ENCODE data around the gene MLF2.
"Not testable (repeated sequence)": the region's sequence is repeated elsewhere in the genome, so short reads cannot be mapped to it uniquely, and the experiment has no call there.

The MLF2 gene

DNA sequence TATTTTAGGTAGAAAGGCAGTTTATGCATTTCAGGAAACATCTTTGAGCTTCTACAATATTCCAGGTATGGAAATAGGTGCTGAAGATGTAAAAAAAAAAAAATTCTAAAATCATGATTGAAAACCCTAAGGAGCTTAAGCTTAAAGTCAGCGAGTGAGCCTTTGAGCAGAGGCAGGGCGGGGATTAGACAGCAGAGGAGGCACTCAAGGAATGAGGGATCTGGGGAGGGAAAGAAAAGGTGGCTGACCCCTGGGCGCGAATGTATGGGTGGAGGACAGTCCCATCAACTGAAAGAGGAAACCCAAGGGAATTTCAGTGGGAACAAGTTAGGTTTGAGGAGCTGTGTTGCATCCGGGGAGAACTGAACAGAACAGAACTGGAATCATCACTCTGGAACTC is 6.8 kb upstream of the MLF2 start:
- ATAC-seq = no peak
- Mint-ChIP-seq H3K4me1 (peaks cover 18% of the 10 kb centered on the region), H3K9me3 (no peaks in the 10 kb centered on the region), H3K27ac (no peak overlapping the region), H3K4me3 (no peak overlapping the region), H3K27me3 (peaks cover 48% of the 10 kb centered on the region)
- no peak for DNase-seq

DNA sequence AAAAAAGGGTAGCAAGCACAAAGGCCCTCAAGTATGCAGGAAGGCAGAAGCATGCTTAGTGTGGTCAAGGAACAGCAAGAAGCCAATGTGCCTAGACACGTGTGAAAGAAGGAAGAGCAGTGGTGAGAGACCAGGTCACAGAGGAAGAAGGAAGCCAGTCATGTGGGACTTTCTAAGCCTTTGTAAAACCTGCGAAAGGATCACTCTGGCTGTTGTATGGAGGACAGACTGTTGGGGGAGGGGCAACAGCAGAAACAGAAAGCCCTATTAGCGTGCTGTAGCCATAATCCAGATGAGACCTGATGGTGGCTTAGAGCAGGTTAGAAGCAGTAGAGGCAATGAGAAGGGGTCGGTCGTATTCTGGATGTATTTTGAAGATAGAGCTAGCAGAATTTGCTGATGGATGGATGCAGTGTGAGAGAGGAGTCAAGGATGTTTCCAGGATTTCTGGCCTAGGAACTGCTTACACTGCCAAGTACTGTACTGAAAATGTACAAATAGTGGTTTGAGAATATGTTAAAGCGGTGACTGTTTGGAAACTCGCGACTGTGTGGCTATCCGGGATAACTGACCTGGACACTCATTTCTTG is 5.7 kb upstream of the MLF2 start:
- no peaks in the 10 kb centered on the region for H3K9me3 Mint-ChIP-seq
- H3K27me3 Mint-ChIP-seq = peaks cover 37% of the 10 kb centered on the region
- H3K27ac Mint-ChIP-seq = no peak overlapping the region
- ATAC-seq (peak; percentile 17), DNase-seq (no peak)
- H3K4me3 Mint-ChIP-seq = no peak overlapping the region
- peaks cover 19% of the 10 kb centered on the region for H3K4me1 Mint-ChIP-seq

GRCh38 chr12:6757028-6757690 is 4.2 kb upstream of the MLF2 start:
- DNase-seq (no peak), ATAC-seq (no peak)
- no peaks in the 10 kb centered on the region for H3K9me3 Mint-ChIP-seq
- H3K27me3 Mint-ChIP-seq = peaks cover 25% of the 10 kb centered on the region
- H3K4me3 Mint-ChIP-seq = no peak overlapping the region
- no peak overlapping the region for H3K27ac Mint-ChIP-seq
- H3K4me1 Mint-ChIP-seq = peaks cover 26% of the 10 kb centered on the region

DNA sequence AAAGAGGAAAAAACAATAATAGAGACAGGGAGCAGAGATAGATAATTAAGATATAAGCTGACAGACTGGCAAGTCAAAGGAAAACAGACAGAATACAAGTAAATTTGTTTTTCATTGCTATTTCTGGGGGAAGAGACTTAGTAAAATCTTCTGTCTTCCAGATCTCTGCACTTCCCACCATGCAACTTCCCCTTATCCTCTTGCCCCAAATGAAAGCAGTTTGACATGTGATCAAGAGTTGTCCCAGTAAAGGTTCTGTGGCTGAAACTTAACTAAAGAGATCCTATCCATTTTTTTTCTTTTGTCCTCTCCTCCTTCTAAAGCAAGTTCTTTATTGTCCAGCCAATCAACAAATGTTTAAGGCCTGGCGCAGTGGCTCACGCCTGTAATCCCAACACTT is 1.5 kb upstream of the MLF2 start:
- ATAC-seq = no peak
- H3K9me3 Mint-ChIP-seq = no peaks in the 10 kb centered on the region
- DNase-seq = no peak
- H3K27me3 Mint-ChIP-seq = peaks cover 13% of the 10 kb centered on the region
- no peak overlapping the region for H3K4me3 Mint-ChIP-seq
- no peak overlapping the region for H3K27ac Mint-ChIP-seq
- H3K4me1 Mint-ChIP-seq = peaks cover 43% of the 10 kb centered on the region

- peak overlapping the region; percentile 10 to 99 for H3K27ac Mint-ChIP-seq
- no peak for ATAC-seq
- peaks cover 11% of the 10 kb centered on the region for H3K27me3 Mint-ChIP-seq
- H3K9me3 Mint-ChIP-seq = no peaks in the 10 kb centered on the region
- no peak for DNase-seq
- peak overlapping the region; percentile 91 to 96 for H3K4me3 Mint-ChIP-seq
- peaks cover 42% of the 10 kb centered on the region for H3K4me1 Mint-ChIP-seq
Measured at GRCh38 chr12:6753772-6754356, 923 bp upstream of the MLF2 start.

GRCh38 chr12:6752167-6752920 is 597 bp downstream of the MLF2 start:
- H3K4me1 Mint-ChIP-seq = peaks cover 35% of the 10 kb centered on the region
- H3K4me3 Mint-ChIP-seq = peak overlapping the region; percentile 91 to 96
- H3K27me3 Mint-ChIP-seq = peaks cover 10% of the 10 kb centered on the region
- no peaks in the 10 kb centered on the region for H3K9me3 Mint-ChIP-seq
- no peak for DNase-seq
- peak overlapping the region; percentile 90 to 99 for H3K27ac Mint-ChIP-seq
- ATAC-seq = peak; percentile 10

DNA sequence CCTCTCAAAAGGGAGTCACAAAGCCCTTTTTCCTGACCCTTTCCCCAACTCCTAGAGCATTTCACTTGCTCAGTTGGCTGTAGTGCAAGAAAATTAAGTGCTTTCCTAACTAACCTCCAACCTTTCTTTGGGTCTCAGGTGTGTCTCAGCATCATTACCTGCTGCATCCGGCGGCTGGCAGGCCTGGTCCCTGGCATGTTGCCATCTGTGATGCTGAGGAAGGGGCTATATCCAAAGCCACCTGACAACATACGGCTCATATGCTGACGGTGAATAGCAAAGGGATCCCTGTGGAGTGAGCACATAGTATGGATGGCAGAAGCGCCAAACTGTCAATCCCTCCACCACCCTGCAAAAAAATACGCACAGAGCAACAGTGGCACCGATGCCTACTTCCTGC is 1.2 kb downstream of the MLF2 start:
- Mint-ChIP-seq H3K9me3 (no peaks in the 10 kb centered on the region), H3K27ac (peak overlapping the region; percentile 6 to 99), H3K4me3 (peak overlapping the region; percentile 91 to 96), H3K27me3 (peaks cover 4% of the 10 kb centered on the region), H3K4me1 (peaks cover 35% of the 10 kb centered on the region)
- no peak for ATAC-seq
- DNase-seq = no peak

DNA sequence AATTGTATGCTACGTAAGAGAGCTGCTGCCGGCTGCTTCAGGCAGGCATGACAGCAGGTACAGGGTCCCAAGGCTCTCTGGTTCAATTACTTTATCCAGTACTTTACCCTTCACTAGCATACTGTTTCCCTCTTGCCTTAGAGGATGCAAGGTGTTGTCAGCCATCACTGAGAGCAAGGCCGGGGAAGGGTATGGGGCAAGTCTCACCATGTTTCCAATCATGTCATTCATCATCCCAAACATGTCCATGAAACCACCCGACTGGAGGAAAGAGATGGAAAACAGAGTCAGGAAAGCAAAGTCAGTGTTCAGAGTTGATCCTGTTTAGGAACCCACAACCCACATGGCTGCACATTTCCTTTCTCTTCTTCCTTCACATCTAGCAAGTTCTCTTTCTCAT is 2.4 kb downstream of the MLF2 start:
- no peak overlapping the region for H3K4me3 Mint-ChIP-seq
- peaks cover 43% of the 10 kb centered on the region for H3K4me1 Mint-ChIP-seq
- H3K27me3 Mint-ChIP-seq = no peaks in the 10 kb centered on the region
- DNase-seq (no peak), ATAC-seq (no peak)
- H3K27ac Mint-ChIP-seq = no peak overlapping the region
- H3K9me3 Mint-ChIP-seq = no peaks in the 10 kb centered on the region

- Mint-ChIP-seq H3K27ac (peak overlapping the region in 1 of 2 donors; percentile 72), H3K27me3 (no peaks in the 10 kb centered on the region), H3K4me1 (peaks cover 47% of the 10 kb centered on the region), H3K4me3 (no peak overlapping the region), H3K9me3 (no peaks in the 10 kb centered on the region)
- ATAC-seq = no peak
- DNase-seq = no peak
Measured at GRCh38 chr12:6748761-6749160, 4.2 kb downstream of the MLF2 start.

GRCh38 chr12:6747216-6747615 is 5.7 kb downstream of the MLF2 start:
- DNase-seq = no peak
- Mint-ChIP-seq H3K4me3 (no peak overlapping the region), H3K27me3 (no peaks in the 10 kb centered on the region), H3K9me3 (peaks cover 0 to 6% of the 10 kb centered on the region in 2 donors), H3K27ac (no peak overlapping the region), H3K4me1 (peaks cover 54% of the 10 kb centered on the region)
- no peak for ATAC-seq

DNA sequence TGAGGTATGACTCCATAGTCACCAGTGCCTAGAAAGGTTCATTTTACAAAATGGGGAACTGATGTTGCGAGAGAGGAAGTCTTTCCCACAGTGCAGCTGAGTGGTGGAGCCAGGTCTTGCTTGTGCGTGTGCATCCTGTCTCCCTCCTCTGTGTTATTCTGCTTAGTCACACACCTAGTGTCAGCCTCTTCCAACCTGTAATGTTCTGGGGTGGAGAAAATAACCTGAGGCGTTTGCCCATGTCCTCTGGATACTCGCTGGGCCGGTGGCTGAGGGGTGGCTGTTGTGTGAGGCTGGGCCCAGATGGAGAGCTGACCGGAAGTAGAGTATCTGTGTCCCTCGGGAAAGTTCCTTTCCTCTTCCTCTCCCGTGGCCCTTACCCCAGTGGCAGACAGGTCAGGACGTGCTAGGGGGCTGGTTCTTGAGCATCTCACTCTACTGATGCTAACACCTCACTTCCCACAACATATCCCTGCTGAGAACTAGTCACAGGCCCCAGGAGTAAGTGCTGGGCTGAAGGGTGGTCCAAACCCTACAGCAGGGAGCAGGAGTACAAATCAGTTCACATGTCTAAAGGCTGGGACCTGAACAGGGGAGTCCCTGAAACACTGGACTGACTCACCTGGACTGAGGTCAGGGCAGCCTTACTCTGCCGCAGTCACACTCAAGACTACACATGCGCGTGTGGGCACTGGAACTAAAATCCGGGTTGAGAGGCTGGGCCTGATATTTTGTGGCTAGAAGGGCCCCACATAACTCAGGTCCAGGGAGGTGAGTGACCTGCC is 7.0 kb downstream of the MLF2 start:
- no peak for DNase-seq
- H3K9me3 Mint-ChIP-seq = peaks cover 0 to 6% of the 10 kb centered on the region in 2 donors
- no peak overlapping the region for H3K4me3 Mint-ChIP-seq
- peaks cover 45% of the 10 kb centered on the region for H3K4me1 Mint-ChIP-seq
- peak; percentile 81 for ATAC-seq
- peak overlapping the region; percentile 88 to 91 for H3K27ac Mint-ChIP-seq
- no peaks in the 10 kb centered on the region for H3K27me3 Mint-ChIP-seq

GRCh38 chr12:6743300-6743699 is 9.6 kb downstream of the MLF2 start:
- Mint-ChIP-seq H3K27ac (peak overlapping the region in 1 of 2 donors; percentile 37), H3K4me1 (peaks cover 41% of the 10 kb centered on the region), H3K4me3 (peak overlapping the region in 1 of 2 donors; percentile 39)
- not testable (repeated sequence) for DNase-seq, ATAC-seq, H3K27me3 Mint-ChIP-seq, H3K9me3 Mint-ChIP-seq

GRCh38 chr12:6742834-6743233 is 10.1 kb downstream of the MLF2 start:
- no peak overlapping the region for H3K27ac Mint-ChIP-seq

DNA sequence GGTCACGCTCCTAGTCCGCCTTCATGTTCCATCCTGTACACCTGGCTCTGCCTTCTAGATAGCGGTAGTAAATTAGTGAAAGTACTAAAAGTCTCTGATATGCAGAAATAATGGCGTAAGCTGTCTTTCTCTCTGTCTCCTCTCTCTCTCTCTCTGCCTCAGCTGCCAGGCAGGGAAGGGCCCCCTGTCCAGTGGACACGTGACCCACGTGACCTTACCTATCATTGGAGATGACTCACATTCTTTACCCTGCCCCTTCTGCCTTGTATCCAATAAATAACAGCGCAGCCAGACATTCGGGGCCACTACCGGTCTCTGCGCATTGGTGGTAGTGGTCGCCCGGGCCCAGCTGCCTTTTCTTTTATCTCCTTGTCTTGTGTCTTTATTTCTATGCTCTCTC is 10.9 kb downstream of the MLF2 start:
- H3K4me1 Mint-ChIP-seq = peaks cover 41% of the 10 kb centered on the region
- H3K4me3 Mint-ChIP-seq, ATAC-seq, H3K27ac Mint-ChIP-seq, DNase-seq, H3K9me3 Mint-ChIP-seq, H3K27me3 Mint-ChIP-seq: not testable (repeated sequence)

More at GRCh38 chr12:6742834-6743233, 10.1 kb downstream of the MLF2 start:
- Mint-ChIP-seq H3K4me3 (no peak overlapping the region), H3K4me1 (peaks cover 41% of the 10 kb centered on the region), H3K9me3 (peaks cover 0 to 6% of the 10 kb centered on the region in 2 donors), H3K27me3 (no peaks in the 10 kb centered on the region)
- peak; percentile 69 for ATAC-seq
- no peak for DNase-seq

- Mint-ChIP-seq H3K27ac (no peak overlapping the region), H3K27me3 (no peaks in the 10 kb centered on the region), H3K4me1 (peaks cover 8% of the 10 kb centered on the region), H3K4me3 (no peak overlapping the region), H3K9me3 (no peaks in the 10 kb centered on the region)
- no peak for DNase-seq
- no peak for ATAC-seq
Measured at GRCh38 chr12:6736754-6737153, 16.2 kb downstream of the MLF2 start.

Data from stimulated activated naive CD8-positive, alpha-beta T cell treated with anti-CD3 and anti-CD28 coated beads, Interleukin-15, amount 100 ng/mL, for 72 hours (primary cell).